Glomerular visceral epithelial cell (primary cell): ENCODE data around the gene MAP3K15.

Experiments used
- DNase-seq: peaks from one replicate; pipeline ENCODE4 v3.0.0-alpha.2; 2016; ENCODE audit errors: extremely low spot score

The MAP3K15 gene

GRCh38 chrX:19343535-19344408 is 171.5 kb downstream of the MAP3K15 start, which contains the start of gene PDHA1:
PDHA1 (plus strand) TSS chrX:19343927; CDS start chrX:19344038, 111 bp downstream.
- peak; percentile 91 for DNase-seq

- no peak for DNase-seq
Observed at GRCh38 chrX:19343085-19343534, 172.2 kb downstream of the MAP3K15 start.

GRCh38 chrX:19342331-19342906 is 172.9 kb downstream of the MAP3K15 start:
- DNase-seq: no peak

- peak; percentile 10 for DNase-seq
Observed at GRCh38 chrX:19334945-19335626, 180.2 kb downstream of the MAP3K15 start.

GRCh38 chrX:19332983-19333382 is 182.3 kb downstream of the MAP3K15 start:
- DNase-seq: no peak

- no peak for DNase-seq
Observed at GRCh38 chrX:19331831-19332230, 183.5 kb downstream of the MAP3K15 start.

GRCh38 chrX:19326567-19326966 is 188.7 kb downstream of the MAP3K15 start:
- DNase-seq: no peak
